GM12864 (cell line): Measurements from ENCODE around the gene SYT13.

Experiments
- DNase-seq: peaks from one replicate; pipeline ENCODE4 v3.0.0-alpha.2; 2011; ENCODE audit warnings: low read depth
- H3K4me3 ChIP-seq: 2 replicates; pipeline ENCODE4 v1.5.1; 2011; ENCODE audit warnings: mild to moderate bottlenecking, low read depth, low read length, control low read depth
- TF ChIP-seq, protein P1 (sequence below): IDR thresholded peaks from 2 replicates; pipeline ENCODE4 v1.5.1; 2011; ENCODE audit warnings: low read depth, mild to moderate bottlenecking, moderate library complexity, low read length, control low read depth, inconsistent platforms; ENCODE audit errors: missing control alignments

The SYT13 gene

DNA sequence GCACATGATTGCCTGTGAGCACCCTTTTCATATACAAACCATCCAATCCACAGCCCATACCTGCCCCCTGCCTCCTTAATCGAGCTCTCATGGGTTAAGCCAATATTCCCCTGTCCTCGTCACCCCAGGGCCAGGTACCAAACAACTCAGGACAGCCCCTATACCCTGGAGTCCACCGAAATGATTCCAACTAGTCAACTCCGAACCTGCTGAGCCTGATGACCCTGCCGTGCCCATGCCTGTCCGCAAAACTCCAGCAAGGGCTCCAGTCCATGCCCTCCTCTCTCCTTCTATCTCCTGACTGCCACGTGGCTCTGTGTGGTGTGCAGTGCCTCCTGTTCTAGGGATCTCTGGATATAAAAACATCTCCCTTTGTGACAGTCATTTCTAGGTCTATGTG is 35.5 kb upstream of the SYT13 start:
- H3K4me3 ChIP-seq = no peak overlapping the region
- TF ChIP-seq, protein P1, sequence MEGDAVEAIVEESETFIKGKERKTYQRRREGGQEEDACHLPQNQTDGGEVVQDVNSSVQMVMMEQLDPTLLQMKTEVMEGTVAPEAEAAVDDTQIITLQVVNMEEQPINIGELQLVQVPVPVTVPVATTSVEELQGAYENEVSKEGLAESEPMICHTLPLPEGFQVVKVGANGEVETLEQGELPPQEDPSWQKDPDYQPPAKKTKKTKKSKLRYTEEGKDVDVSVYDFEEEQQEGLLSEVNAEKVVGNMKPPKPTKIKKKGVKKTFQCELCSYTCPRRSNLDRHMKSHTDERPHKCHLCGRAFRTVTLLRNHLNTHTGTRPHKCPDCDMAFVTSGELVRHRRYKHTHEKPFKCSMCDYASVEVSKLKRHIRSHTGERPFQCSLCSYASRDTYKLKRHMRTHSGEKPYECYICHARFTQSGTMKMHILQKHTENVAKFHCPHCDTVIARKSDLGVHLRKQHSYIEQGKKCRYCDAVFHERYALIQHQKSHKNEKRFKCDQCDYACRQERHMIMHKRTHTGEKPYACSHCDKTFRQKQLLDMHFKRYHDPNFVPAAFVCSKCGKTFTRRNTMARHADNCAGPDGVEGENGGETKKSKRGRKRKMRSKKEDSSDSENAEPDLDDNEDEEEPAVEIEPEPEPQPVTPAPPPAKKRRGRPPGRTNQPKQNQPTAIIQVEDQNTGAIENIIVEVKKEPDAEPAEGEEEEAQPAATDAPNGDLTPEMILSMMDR = no peak
- no peak for DNase-seq

GRCh38 chr11:45321031-45321595 is 35.0 kb upstream of the SYT13 start:
- H3K4me3 ChIP-seq = no peak overlapping the region
- no peak for DNase-seq
- TF ChIP-seq, protein P1 = no peak

- no peak for DNase-seq
- TF ChIP-seq, protein P1 = no peak
These were observed 34.2 kb upstream of the SYT13 start for GRCh38 chr11:45320371-45320770.

DNA sequence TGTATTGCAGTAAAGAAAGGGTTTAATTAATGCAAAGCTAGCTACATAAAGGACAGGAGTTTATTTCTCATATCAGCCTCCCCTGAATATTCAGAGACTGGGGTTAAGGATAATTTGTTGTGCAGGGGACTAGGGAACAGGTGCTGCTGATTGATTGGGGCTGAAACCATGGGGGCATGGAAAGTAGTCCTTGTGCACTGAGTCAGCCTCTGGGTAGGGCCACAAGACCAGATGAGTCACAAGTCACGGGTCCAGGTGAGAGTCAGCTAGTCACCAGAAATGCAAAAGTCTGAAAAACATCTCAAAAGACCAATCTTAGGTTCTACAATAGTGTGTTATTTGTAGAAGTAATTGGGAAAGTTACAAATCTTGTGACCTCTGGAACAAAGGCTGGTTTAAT is 32.9 kb upstream of the SYT13 start:
- no peak for DNase-seq
- TF ChIP-seq, protein P1 = no peak
- H3K4me3 ChIP-seq = no peak overlapping the region

More at GRCh38 chr11:45320371-45320770, 34.2 kb upstream of the SYT13 start:
- no peak overlapping the region for H3K4me3 ChIP-seq

GRCh38 chr11:45318516-45318915 is 32.4 kb upstream of the SYT13 start:
- TF ChIP-seq, protein P1 = no peak
- DNase-seq = no peak

GRCh38 chr11:45316258-45316657 is 30.1 kb upstream of the SYT13 start:
- no peak for DNase-seq
- H3K4me3 ChIP-seq = no peak overlapping the region
- TF ChIP-seq, protein P1 = no peak

More at GRCh38 chr11:45318516-45318915, 32.4 kb upstream of the SYT13 start:
- no peak overlapping the region for H3K4me3 ChIP-seq

DNA sequence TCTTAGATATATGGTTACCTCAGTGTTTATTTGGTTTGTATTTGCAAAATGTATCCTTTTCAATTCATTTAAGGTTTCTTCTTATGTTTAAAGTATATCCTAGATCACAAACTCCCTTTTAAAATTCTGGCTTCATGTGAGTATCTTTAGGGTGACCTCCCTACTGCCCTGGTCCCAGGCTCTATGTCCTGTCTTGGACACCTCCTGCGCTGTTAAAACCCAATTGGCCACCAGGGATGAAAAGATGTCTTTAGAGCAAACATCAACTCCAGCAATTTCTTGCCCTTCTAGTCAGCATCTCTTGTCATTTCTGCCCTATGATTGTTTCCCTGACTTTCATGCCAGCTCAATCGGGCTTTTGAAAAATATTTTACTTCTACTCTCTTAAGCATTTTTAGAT is 28.8 kb upstream of the SYT13 start:
- no peak for DNase-seq
- TF ChIP-seq, protein P1 = no peak
- no peak overlapping the region for H3K4me3 ChIP-seq
